ENCODE measurements around the gene MLPH.

DNA sequence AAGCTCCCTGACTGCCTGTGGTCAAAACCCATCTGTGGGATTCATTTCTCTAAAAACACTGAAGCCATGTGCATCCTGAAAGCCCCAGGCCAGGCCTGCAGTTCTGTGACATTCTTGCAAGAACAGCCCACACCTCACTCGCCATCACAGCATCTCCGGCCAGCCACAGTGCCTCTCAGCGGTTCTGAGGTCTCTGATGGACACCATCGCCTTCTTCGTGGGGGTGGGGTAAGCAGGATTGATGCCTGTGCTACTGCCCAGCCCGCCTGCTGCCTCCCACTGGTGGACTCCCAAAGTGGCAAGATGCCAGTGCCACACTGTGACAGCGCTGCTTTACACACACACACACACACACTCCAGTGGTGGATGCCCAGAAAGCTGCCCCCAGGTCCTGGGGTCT is 74.2 kb downstream of the MLPH start:
- TF ChIP-seq EZH2 (IDR thresholded peaks at IDR 0.05; ENCODE audit: insufficient read depth, poor library complexity, severe bottlenecking) = no peak
- TF ChIP-seq EZH2phosphoT487 (IDR thresholded peaks at IDR 0.05; ENCODE audit: insufficient read depth, low read depth) = no peak

All from GM23248 (cell line).